Activated gamma-delta T cell treated with Interleukin-2 at 50 U/mL for 16 hours (primary cell): ENCODE data around the gene ADAMTS15.

Source experiments
- DNase-seq: peaks from one replicate; pipeline ENCODE4 v3.0.0-alpha.2; 2020

ADAMTS15 gene

DNA sequence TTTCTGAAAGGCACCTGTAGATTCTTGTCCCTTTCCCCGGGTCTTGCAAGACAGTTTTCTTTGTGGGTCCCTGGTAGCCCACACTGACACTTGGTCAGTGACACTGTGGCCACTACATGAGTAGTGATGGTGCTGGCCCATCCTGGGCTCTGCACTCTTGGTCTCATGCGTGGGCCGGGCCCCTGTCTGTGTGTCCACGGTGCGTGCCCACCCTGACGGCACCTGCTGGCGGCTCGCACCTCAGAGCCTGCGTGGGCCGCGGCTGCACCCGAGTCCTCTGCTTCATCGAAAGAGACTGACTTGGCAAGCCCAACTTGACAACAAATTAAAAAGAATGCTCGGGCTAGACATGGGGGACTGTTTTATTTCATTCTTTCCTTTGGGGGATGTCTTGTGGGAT lies 37.5 kb downstream of the ADAMTS15 start:
- DNase-seq = no peak

DNA sequence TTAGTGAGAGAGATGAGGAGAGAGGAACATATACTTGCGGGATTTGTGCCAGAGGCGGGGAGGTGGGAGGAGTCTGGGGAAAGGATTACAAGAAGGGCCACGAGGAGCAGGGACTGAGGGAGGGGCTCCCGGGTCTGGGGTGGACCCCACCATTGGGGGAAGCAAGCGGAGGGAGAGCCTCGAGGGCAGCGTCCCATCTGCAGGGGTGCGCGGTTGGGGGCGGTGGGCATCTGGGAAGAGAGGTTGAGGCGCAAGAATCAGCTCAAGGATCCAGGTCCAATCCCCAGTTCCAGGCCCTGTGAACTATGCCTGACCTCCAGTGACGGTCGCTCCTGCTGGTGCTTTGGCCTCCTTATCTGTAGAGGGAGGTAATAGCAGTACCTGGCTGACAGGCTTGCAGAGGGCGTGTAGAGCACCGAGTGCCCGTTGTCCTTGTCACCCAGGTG lies 38.0 kb downstream of the ADAMTS15 start:
- DNase-seq = no peak

DNA sequence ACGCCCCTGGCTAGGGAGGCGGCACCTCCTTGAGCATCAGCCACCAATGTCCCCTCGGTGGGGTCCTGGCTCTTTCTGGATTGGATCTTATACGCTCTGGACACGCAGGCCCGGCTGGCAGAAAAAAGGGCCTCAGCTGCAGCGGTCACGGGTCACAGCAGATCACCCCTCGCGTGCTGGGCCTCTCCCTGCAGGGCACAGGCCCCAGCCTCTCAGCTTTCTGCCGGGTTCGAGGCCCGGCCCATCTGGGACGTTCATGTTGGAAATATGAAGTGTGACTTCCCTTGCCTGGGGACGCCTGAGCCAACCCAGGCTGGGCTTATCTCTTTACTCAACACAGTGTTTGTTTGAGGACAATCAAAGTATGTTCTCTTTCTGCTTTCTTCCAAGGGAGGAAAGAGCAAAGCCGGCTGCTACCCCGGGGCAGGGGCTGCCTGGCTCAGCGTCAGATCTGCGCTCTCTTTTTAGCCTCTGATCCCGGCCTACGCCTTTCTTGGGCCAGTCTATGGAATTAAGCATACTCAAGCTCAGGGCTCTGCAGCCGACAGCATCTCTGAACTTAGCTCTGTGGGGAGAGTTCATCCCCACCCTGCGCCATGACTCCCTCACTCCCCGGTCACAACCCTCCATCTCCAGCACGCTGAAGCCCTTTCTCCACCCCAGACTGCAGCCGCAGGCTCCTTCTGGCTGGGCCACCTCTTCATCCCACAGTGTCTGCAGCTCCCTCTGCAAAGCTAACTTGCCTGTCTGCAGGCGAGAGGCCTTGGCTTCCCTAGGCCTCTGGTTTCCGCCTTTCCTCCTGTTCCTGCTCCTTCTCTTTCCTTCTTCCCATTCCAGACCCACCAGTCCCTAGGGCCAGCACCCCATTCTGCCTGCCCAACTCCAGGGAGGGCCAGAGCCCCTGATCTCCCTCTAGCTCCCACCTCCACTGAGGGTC lies 38.8 kb downstream of the ADAMTS15 start:
- DNase-seq = no peak

DNA sequence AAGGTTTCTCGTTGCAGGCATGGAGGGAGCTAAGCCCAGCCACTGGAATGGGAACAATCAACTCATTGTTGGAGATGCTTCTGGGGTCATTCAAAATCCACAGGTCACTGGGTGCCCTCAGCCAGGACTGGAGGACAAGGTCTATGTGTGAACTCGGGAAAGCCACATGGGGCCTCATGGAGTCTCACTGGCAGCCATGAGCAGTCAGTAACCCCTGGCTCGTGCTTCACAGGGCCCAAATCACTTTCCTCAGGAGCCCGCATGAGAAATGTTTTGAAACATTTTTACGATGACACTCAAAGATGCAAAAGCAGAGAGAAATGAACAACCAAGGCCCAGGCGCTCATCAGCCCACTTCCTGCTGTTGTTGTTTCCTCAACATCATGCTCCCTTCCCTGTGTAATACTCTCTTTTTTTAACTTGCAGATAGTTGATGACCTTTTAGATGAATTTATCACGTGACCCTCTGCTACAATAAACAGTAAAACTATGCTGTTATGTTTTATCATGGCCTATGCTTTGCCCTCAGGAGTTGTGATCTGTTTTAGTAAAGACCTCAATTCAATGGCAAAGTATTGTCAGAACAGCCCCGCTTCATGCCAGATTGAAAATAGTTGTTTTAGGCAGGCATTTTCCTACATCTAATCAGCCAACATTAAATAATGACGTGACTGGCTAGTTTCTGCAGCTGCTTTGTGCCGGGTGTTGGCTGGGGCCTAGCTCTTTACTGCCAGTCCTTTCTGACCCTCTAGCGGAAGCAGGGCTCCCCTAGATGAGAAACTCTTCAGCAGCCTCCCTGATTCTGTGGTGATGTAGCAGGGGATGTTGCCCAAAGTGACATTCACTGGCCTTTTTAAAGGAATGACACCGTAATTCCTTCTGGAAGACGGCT lies 39.7 kb downstream of the ADAMTS15 start:
- no peak for DNase-seq

DNA sequence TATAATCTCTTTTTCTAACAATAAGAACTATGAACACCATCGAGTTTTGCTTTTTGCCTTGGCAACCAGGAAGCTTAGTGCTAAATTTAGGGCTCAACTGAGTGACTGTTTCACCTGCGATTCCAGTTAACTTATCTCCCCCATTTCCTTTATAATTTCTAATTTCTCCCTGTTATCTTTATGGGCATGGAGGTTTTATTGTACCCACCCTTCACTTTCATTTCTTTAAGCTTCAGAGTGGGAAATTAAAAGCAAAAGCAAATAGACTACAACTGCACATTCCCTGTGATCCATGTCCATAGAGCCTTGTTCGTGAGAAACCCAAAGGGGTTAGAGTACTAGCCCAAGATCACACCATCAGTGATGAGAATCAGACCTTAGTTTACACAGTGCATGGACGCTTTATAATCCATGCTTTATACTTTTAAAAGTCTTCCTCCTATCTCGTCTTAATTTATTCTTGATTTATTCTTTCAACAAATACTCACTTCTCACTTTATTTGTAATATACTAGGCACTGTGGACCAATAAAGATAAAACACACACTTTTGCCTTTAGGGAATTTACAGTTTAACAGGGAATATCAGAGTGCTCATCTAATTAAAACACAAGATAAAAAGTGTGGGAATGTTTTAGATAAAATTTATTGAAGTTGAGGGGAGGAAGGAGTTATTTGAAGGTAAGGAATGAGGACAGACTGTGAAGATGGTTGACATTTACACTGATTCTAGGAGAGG lies 40.6 kb downstream of the ADAMTS15 start:
- DNase-seq = no peak

DNA sequence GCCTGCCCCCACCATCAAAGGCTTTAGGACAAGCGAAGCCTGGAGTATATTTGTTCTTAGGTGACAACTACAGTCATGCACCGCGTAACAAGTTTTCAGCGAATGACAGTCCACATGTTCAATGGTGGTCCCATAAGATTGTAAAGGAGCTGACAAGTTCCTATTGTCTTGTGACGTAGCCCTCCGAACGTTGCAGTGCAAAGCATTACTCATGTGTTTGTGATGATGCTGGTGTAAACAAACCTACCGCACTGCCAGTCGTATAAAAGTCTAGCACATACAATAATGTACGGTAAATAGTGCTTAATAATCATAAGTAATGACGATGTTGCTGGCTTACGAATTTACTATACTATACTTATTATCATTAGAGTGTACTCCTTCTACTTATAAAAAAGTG lies 41.3 kb downstream of the ADAMTS15 start:
- no peak for DNase-seq

DNA sequence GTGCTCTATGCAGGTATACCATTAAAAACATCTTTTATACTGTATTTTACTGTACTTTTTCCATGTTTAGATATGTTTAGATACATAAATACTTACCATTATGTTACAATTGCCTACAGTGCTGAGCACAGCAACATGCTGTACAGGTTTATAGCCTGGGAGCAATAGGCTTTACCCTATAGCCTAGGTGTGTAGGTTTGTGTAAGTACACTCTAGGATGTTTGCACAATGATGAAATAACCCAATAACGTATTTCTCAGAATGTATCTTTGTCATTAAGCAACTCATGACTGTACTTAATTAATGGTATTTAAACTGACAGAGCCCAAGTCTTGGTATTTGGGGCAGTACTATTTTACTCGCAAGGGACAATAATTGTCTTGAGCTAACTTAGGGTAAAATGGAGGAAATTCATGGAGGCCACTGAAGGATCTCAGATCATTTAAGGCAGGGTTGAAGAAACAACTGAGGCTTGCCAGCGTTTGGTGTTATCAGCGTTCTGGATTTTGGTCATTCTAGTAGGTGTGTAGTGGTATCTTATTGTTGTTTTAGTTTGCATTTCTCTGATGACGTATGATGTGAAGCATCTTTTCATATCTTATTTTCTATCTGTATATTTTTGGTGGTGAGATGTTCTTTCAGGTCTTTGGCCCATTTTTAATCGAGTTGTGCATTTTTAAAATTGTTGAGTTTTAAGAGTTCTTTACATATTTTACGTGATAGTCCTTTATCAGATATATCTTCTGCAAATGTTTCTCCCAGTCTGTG lies 42.4 kb downstream of the ADAMTS15 start:
- DNase-seq = no peak

DNA sequence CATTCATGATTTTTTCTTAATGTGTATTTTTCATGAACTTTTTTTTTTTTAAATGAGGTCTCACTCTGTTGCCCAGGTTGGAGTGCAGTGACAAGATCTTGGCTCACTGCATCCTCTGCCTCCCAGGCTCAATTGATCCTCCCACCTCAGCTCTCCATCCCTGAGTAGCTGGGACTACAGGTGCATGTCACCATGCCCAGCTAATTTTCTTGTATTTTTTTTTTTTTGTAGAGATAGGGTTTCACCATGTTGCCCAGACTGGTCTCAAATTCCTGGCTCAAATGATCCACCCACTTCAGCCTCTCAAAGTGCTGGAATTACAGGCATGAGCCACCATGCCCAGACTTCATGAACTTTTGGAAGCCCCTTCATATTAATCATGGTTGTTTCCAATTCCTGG lies 49.7 kb downstream of the ADAMTS15 start:
- no peak for DNase-seq

DNA sequence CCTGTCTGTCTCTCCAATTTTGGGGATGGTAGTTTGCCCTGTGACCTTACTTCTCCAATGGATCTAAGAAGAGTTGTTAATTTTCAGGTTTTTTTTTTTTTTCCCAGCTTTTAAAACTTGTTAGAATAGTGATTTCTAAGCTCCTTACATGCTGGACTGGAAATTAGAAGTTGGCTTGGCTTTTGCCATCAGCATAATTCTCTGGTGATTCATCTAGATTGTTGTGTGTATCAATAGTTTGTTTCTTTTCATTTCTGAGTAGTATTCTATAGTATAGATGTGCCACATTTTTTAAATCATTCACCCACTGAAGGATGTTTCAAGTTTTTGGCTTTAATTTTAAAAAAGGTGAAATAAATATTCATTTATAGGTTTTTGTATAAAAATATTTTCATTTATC lies 51.4 kb downstream of the ADAMTS15 start:
- no peak for DNase-seq

DNA sequence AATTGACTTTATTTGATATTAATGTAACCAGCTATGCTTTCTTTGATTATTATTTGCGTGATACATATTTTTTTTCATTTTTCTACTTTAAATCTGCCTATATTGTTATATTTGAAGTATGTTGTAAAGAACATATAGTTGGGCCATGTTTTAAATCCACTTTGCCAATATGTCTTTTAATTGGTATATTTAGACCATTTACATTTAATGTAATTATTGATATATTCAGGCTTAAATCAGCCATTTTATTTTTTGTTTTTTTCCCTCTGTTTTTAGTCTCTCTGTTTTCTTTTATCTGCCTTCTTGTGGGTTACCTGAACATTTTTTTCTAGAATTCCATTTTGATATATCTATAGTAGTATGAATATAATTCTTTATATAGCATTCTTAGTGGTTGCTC lies 55.9 kb downstream of the ADAMTS15 start:
- no peak for DNase-seq

DNA sequence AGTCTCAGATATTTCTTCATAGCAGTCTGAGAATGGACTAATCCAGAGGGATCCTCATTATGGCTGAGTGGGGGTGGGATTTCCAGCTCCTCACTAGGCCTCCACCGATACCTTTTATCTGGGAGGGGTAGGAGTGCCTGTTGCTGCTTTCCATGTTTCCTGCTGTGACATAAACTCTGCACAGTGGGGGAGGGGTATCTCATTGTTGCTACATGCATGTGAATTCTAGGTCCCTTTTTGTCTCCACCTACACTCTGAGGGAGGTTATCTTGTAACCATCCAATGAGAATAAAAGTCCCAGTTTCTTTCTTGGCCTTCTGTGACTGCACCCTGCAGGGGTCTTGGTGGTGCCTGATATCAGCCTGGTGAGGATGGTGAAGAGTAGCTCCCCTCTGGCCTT lies 60.5 kb downstream of the ADAMTS15 start:
- no peak for DNase-seq

DNA sequence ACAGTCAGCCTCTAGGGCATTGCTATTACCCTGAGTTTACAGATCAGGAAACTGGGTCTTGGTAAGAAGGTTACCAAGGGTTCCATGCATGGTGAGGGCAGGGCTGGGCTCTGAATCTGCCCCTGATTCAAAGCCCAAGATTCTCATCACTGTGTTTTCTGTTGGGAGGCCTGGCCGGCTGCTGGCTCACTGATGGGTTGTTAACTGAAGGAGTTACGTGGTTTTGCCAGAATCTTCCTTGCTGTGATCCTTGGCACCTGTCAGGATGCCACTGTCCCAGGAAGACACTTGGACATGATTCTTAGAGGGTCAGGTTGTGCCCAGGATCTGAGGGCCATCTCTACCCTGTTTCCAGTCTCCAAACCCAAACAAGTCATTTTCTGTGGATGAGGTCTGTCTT lies 61.5 kb downstream of the ADAMTS15 start:
- no peak for DNase-seq

DNA sequence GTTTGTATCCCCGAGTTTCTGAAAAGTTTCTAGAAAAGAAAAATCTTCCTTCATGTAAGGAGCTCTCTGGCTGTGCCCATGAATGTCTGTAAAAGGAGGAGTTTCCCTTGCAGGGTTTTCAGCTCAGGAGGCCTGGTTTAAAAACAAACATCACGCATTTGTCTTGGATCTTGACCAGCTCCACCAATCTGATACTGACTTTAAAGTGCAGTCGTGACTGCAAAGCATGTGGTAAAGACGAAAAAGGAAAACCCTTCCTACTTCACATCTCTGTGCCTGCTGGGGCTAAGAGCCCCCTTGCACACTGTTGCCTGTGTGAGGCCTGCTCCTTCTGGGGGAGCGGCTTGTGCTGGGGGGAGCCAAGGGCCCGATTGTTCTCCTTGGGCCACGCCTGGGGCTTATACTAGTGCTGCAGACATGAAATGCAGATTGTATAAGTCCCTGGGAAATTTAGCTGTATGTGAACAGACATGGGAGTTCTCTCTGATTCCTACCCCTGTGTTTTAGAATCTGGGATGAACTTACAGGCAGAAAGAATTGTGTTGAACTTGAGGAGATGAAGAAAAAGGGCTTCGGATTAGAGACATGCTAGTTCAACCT lies 62.1 kb downstream of the ADAMTS15 start:
- no peak for DNase-seq

DNA sequence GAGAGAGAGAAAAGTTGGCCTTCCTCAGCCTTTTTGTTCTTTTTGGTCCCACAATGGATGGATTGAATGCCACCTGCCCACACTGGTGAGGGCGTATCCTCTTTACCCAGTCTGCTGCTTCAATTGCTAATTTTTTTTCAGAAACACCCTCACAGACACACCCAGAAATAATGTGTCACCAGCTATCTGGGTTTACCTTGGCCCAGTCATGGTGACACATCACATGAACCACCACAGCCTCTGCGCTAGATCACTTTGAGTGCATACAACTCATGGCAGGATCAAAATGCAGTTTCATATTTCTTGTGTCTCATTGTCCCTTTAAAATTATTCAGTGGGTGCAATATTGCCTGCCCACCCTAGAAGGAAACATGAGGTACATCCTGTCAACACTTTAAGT lies 63.3 kb downstream of the ADAMTS15 start:
- no peak for DNase-seq

DNA sequence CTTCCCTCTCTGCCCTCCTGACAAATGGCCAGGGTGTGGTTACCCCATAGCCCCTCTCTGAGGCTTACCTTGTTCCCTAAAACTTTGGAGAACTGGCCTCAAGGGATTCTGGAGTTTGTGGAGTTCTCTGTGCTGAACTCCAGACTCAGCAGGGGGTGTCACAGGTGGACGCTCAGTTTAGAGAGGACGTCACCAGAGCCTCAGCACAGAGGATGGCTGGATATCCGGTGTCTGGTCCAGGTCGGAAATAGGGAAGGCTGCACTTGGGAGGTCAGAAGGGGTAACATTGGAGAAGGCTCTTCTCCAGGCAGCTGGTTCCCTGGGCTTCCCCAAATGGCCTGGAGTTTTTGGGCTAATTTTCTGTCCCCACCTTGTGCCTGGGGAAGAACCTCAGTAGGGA lies 64.2 kb downstream of the ADAMTS15 start:
- no peak for DNase-seq

DNA sequence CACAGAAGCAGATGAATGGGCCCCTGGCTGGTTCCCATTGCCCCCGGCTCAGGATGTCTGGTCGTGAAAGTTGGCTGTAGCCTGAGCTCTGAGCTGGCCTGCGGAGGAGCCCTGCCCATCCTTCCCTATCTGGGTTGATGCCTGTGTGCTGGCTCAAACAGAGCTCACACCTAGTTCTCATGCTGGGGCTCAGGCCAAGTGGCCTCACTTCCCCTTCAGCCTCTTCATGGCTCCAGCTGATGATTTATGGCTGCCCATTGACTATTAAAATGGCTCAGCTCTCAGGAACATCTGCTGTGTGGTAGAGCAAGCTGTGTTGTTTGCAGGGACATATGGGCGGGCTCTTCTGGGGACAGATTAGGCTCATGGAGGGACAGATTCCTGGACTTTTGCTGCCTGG lies 64.7 kb downstream of the ADAMTS15 start:
- no peak for DNase-seq

DNA sequence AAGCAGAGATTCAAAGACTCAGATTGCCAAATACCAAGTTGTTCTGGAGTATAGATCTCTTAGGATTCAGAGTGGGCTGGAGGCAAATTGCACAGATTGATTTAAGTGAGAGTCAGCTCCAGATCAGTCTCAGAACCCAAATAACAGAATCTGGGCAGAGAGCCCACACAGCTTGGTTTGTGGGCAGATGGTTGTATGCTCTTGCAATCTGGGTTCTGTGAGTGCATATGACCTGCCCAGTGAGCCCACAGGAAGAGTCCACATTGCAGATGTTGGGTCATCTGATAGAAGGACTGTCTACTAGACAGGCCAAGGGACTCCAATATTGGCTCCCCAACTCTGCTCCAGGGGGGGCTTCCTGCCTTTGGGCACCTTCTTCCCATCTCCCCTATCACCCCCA lies 65.9 kb downstream of the ADAMTS15 start:
- DNase-seq = no peak

DNA sequence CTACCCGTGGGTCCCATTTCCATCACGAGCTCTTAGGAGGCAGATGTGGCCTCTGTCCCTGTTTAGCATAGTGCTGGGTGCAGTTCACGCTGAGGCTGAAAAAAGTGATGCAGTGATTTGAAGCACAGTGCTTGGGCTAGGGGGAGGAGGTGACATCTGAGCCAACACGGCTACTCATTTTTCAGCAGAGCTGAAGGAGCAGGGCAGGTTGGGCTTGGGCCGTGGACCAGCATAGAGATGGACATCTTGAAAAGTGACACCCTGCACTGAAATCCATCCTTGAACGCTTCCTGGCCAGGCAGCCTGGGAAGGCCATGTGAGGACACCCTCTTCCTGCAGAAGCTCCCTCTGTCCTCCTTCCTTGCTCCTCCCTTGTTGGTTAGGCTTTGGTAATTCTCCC lies 66.4 kb downstream of the ADAMTS15 start:
- DNase-seq = no peak

DNA sequence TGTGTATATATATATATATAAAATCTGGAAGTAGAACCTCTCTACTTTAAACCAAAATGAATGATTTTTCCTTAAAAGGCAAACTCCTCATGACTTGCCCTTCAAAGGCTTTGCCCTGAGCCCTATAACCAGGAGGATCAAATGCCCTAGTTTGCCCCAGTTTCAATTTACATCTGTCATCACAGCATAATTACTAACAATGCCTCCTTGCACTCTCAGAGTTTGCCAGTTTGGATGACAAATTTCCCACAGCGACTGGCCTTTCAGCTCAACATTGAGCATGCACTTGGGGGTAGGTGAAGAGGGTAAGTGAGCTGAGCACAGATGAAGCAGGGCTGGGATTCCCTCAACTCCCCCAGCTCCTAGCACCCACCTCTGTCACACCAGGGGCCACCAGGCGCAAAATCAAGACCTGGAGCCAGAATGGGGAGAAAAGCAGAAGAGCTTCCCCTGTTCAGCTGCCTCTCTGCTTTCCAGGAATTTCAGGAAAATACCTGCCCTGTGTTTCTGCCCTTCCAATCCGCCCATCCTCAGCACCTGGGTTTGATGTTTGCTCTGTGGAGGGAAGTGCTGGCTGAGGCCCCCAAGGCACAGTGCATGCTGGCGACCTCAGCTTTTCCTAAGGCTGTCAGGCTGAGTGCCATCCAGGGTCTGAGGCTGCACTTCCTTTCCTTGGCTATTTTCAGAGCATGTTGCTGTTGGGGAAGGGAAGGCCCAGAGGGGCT lies 67.5 kb downstream of the ADAMTS15 start:
- no peak for DNase-seq

DNA sequence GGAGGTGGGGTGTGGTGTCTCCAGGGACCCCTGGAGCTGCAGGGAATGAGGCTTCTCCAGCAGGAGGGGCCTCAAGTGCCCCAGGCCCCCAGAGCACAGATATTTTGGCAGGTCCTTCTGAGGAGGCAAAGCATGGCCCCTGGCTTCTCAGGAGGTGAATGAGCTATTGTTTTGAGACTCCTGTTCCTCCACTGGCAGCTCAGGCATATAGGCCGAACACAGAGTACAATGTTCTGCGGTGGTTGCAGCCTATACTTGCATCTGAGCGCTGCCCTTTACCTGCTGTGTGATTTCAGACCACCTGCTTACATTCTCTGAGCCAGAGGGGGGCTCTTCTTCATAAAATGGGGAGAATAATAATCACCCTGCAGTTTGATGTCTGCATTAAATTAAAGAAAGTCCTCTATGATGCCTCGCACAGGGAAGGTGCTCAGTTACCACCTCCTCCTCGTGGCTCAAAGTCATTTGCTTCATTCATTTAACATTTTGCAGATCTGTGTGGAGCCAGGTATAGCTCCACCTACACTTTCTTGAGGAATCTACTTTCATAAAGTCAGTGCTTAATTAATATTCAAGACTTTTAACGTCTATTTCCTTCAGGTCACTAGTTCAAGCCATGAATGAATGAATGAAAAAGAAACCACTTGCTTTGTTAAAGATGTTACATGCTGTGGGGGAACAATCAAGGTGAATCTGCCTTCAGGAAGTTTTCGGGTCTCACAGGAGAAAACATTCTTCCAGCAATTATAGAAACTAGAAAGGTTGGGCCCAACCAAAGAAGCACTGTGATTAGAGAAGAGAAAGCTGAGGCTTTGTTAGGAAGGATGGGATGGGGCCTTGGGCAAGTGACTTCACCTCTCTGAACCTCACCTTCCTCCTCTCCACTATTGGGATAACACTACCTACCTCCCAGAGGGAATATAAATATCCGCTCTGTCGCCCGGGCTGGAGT lies 68.4 kb downstream of the ADAMTS15 start:
- DNase-seq = no peak
